NCI-H82 treated with DMSO at 0.1 percent for 48 hours (cell line): ENCODE results near the gene CA10.

ENCODE experiments used
- DNase-seq: peaks from one replicate; lab custom pipeline; 2025; ENCODE audit not compliant: unreplicated experiment; lab: John Stamatoyannopoulos, UW

The CA10 gene

GRCh38 chr17:51653878-51654277 lies 504.6 kb downstream of the CA10 start:
- no peak for DNase-seq

GRCh38 chr17:51652529-51652928 lies 506.0 kb downstream of the CA10 start:
- no peak for DNase-seq

GRCh38 chr17:51651513-51652298 lies 506.8 kb downstream of the CA10 start:
- DNase-seq, result no peak

GRCh38 chr17:51650772-51651171 lies 507.7 kb downstream of the CA10 start:
- no peak for DNase-seq

GRCh38 chr17:51650202-51650601 lies 508.3 kb downstream of the CA10 start:
- no peak for DNase-seq

GRCh38 chr17:51647826-51648225 lies 510.7 kb downstream of the CA10 start:
- DNase-seq, result no peak

GRCh38 chr17:51647067-51647466 lies 511.4 kb downstream of the CA10 start:
- no peak for DNase-seq

GRCh38 chr17:51646539-51646938 lies 512.0 kb downstream of the CA10 start:
- no peak for DNase-seq

GRCh38 chr17:51645056-51645455 lies 513.5 kb downstream of the CA10 start:
- no peak for DNase-seq

- DNase-seq, result no peak
Observed at GRCh38 chr17:51643702-51644490, 514.6 kb downstream of the CA10 start.

- DNase-seq, result no peak
Observed at GRCh38 chr17:51642029-51642428, 516.5 kb downstream of the CA10 start.

GRCh38 chr17:51640108-51640622 lies 518.3 kb downstream of the CA10 start:
- DNase-seq, result no peak

- DNase-seq, result no peak
Observed at GRCh38 chr17:51638971-51639370, 519.5 kb downstream of the CA10 start.

GRCh38 chr17:51636291-51636690 lies 522.2 kb downstream of the CA10 start:
- DNase-seq, result no peak

- no peak for DNase-seq
Observed at GRCh38 chr17:51630101-51630671, 528.3 kb downstream of the CA10 start.

- no peak for DNase-seq
Observed at GRCh38 chr17:51629232-51629631, 529.3 kb downstream of the CA10 start.

- DNase-seq, result no peak
Observed at GRCh38 chr17:51627779-51628178, 530.7 kb downstream of the CA10 start.

- DNase-seq, result no peak
Observed at GRCh38 chr17:51618476-51618875, 540.0 kb downstream of the CA10 start.

GRCh38 chr17:51617986-51618385 lies 540.5 kb downstream of the CA10 start:
- DNase-seq, result no peak

- DNase-seq, result no peak
Observed at GRCh38 chr17:51613255-51613654, 545.3 kb downstream of the CA10 start.

- DNase-seq, result no peak
Observed at GRCh38 chr17:51612692-51613091, 545.8 kb downstream of the CA10 start.

GRCh38 chr17:51611585-51611984 lies 546.9 kb downstream of the CA10 start:
- no peak for DNase-seq
